Activated CD8-positive, alpha-beta T cell treated with anti-CD3 and anti-CD28 coated beads for 36 hours (primary cell): ENCODE results near the gene PLCB2. TPM values are rescaled to one million over a fixed set of nuclear protein-coding genes. Genes with fewer than 3 reads are reported as not detected.

Experiments used
- ATAC-seq: fragments of 200-7000 bp; cut with Tn5 transposase; one replicate; pipeline ENCODE4 v1.10.0; 2021; ENCODE audit warnings: mild to moderate bottlenecking, moderate library complexity
- CTCF ChIA-PET: fragments of 350-600 bp; sonication (Branson Sonifier 250); formaldehyde crosslinking; loops from one replicate; lab custom pipeline; 2021; ENCODE audit warnings: antibody characterized with exemption; lab: Charles Lee
- POLR2A ChIA-PET: fragments of 350-600 bp; sonication (Branson Sonifier 250); formaldehyde crosslinking; loops from one replicate; lab custom pipeline; 2021; ENCODE audit warnings: antibody characterized with exemption; lab: Charles Lee
- DNase-seq: peaks from one replicate; pipeline ENCODE4 v3.0.0-alpha.2; 2020
- H3K27ac Mint-ChIP-seq: one replicate; pipeline ENCODE4 v1.8.0; 2021; ENCODE audit warnings: mild to moderate bottlenecking, mixed read lengths
- H3K27me3 Mint-ChIP-seq: one replicate; pipeline ENCODE4 v1.8.0; 2021; ENCODE audit warnings: mixed read lengths
- H3K36me3 Mint-ChIP-seq: one replicate; pipeline ENCODE4 v1.8.0; 2021; ENCODE audit warnings: low read depth, mixed read lengths
- H3K4me1 Mint-ChIP-seq: one replicate; pipeline ENCODE4 v1.8.0; 2021; ENCODE audit warnings: low read depth, mixed read lengths
- H3K4me3 Mint-ChIP-seq: one replicate; pipeline ENCODE4 v1.8.0; 2021; ENCODE audit warnings: mild to moderate bottlenecking, moderate library complexity, mixed read lengths
- H3K9me3 Mint-ChIP-seq: one replicate; pipeline ENCODE4 v1.8.0; 2021; ENCODE audit warnings: mixed read lengths
- CTCF ChIP-seq: fragments of 200-600 bp; IDR thresholded peaks from one replicate; pipeline ENCODE4 v1.8.0; 2022; ENCODE audit warnings: antibody characterized with exemption, mild to moderate bottlenecking
- intact Hi-C: fragments of 100-400 bp; cut with micrococcal nuclease; formaldehyde crosslinking; loops from one replicate; pipeline ENCODE4 v1.10.0; 2022
- total RNA-seq, 2 experiments: library from RNA; stranded (reverse); gene quantifications; one replicate each; pipeline ENCODE4 v1.2.3, GENCODE V29; 2021

PLCB2 gene
- total RNA-seq, 2 experiments from 2014 or later, result 44.6 to 58.8 TPM

- Mint-ChIP-seq H3K27ac (no peak overlapping the region), H3K4me1 (peaks cover 15% of the 10 kb centered on the region), H3K9me3 (no peaks in the 10 kb centered on the region), H3K27me3 (no peaks in the 10 kb centered on the region), H3K36me3 (no peaks in the 10 kb centered on the region), H3K4me3 (no peak overlapping the region)
- no peak for DNase-seq
- no peak for TF ChIP-seq CTCF
- intact Hi-C loops, result no loop called here
- ChIA-PET CTCF (interaction anchor here (1.0 to 10.8 kb wide), 6 partner anchors 9 to 90 kb away, joined by 4 to 219 read pairs (median 9); partner anchors contain the start of genes CCDC9B and INAFM2), POLR2A (interaction anchor here (1.0 to 1.8 kb wide), 2 partner anchors 10 to 47 kb away, joined by 3 to 5 read pairs; no protein-coding TSS in a partner anchor)
- ATAC-seq, result no peak
Observed at GRCh38 chr15:40332113-40332781, 24.5 kb upstream of the PLCB2 start.

GRCh38 chr15:40331637-40332036 lies 23.9 kb upstream of the PLCB2 start:
- no peak for ATAC-seq
- H3K27me3 Mint-ChIP-seq, result no peaks in the 10 kb centered on the region
- intact Hi-C loops, result no loop called here
- no peak overlapping the region for H3K27ac Mint-ChIP-seq
- ChIA-PET POLR2A (interaction anchor here (1.8 kb wide), 1 partner anchor 9 kb away, joined by 5 read pairs; no protein-coding TSS in a partner anchor), CTCF (interaction anchor here (1.0 to 10.8 kb wide), 6 partner anchors 8 to 90 kb away, joined by 4 to 219 read pairs (median 9); partner anchors contain the start of genes CCDC9B and INAFM2)
- TF ChIP-seq CTCF, result no peak
- H3K4me1 Mint-ChIP-seq, result peaks cover 18% of the 10 kb centered on the region
- no peaks in the 10 kb centered on the region for H3K9me3 Mint-ChIP-seq
- no peak for DNase-seq
- H3K36me3 Mint-ChIP-seq, result no peaks in the 10 kb centered on the region
- H3K4me3 Mint-ChIP-seq, result no peak overlapping the region

- H3K27me3 Mint-ChIP-seq, result no peaks in the 10 kb centered on the region
- no peak for DNase-seq
- no peak overlapping the region for H3K27ac Mint-ChIP-seq
- H3K4me3 Mint-ChIP-seq, result no peak overlapping the region
- no peak for ATAC-seq
- H3K4me1 Mint-ChIP-seq, result peaks cover 20% of the 10 kb centered on the region
- no peaks in the 10 kb centered on the region for H3K9me3 Mint-ChIP-seq
- intact Hi-C loops, result no loop called here
- no peak for TF ChIP-seq CTCF
- H3K36me3 Mint-ChIP-seq, result peaks cover under 1% of the 10 kb centered on the region
- ChIA-PET POLR2A (no interaction called here), CTCF (interaction anchor here (1.6 to 9.1 kb wide), 2 partner anchors 10 to 91 kb away, joined by 6 to 201 read pairs; partner anchors contain the start of gene CCDC9B)
Observed at GRCh38 chr15:40331026-40331425, 23.3 kb upstream of the PLCB2 start.

- no peaks in the 10 kb centered on the region for H3K27me3 Mint-ChIP-seq
- ChIA-PET CTCF (interaction anchor here (6.3 to 9.1 kb wide), 2 partner anchors 10 to 20 kb away, joined by 44 to 201 read pairs; partner anchors contain the start of gene CCDC9B), POLR2A (no interaction called here)
- no peaks in the 10 kb centered on the region for H3K9me3 Mint-ChIP-seq
- H3K4me3 Mint-ChIP-seq, result no peak overlapping the region
- H3K4me1 Mint-ChIP-seq, result peaks cover 27% of the 10 kb centered on the region
- DNase-seq (no peak), ATAC-seq (no peak)
- TF ChIP-seq CTCF, result no peak
- intact Hi-C loops, result no loop called here
- H3K27ac Mint-ChIP-seq, result no peak overlapping the region
- H3K36me3 Mint-ChIP-seq, result peaks cover 3% of the 10 kb centered on the region
Observed at GRCh38 chr15:40330368-40330836, 22.7 kb upstream of the PLCB2 start.

GRCh38 chr15:40329804-40330203 lies 22.1 kb upstream of the PLCB2 start:
- ChIA-PET POLR2A (no interaction called here), CTCF (interaction anchor here (1.4 to 9.1 kb wide), 4 partner anchors 10 to 50 kb away, joined by 6 to 201 read pairs (median 26); partner anchors contain the start of gene CCDC9B)
- Mint-ChIP-seq H3K9me3 (no peaks in the 10 kb centered on the region), H3K36me3 (peaks cover 6% of the 10 kb centered on the region), H3K4me3 (no peak overlapping the region), H3K27ac (no peak overlapping the region), H3K4me1 (peaks cover 32% of the 10 kb centered on the region), H3K27me3 (no peaks in the 10 kb centered on the region)
- DNase-seq (no peak), ATAC-seq (no peak)
- no peak for TF ChIP-seq CTCF
- intact Hi-C loops, result no loop called here
